Upper lobe of left lung (tissue), 6 donors: Measurements from ENCODE around the gene GAK. TPM values are rescaled to one million over a fixed set of nuclear protein-coding genes. Genes with fewer than 3 reads are reported as not detected.

Experiments used
- ATAC-seq, 2 donors: fragments of 200-7000 bp; cut with Tn5 transposase; one replicate each; pipeline ENCODE4 v1.9.1; 2022; ENCODE audit warnings: mild to moderate bottlenecking in 2 of 2, moderate library complexity in 2 of 2; ENCODE audit not compliant: low FRiP score in 2 of 2
- DNase-seq, 2 donors: peaks; one replicate each; pipeline ENCODE4 v3.0.0-alpha.2; 2019 to 2020
- H3K27ac ChIP-seq, 4 donors: fragments of 200-600 bp; sonication (generic); one replicate each; pipeline ENCODE4 v1.5.1; 2016 to 2019
- H3K27me3 ChIP-seq, 4 donors: fragments of 200-600 bp; sonication (generic); one replicate each; pipeline ENCODE4 v1.5.1; 2017 to 2019
- H3K36me3 ChIP-seq, 4 donors: fragments of 200-600 bp; sonication (generic); one replicate each; pipeline ENCODE4 v1.5.1; 2016 to 2019
- H3K4me1 ChIP-seq, 4 donors: fragments of 200-600 bp; sonication (generic); one replicate each; pipeline ENCODE4 v1.5.1; 2018 to 2019
- H3K4me3 ChIP-seq, 4 donors: fragments of 200-600 bp; sonication (generic); one replicate each; pipeline ENCODE4 v1.5.1; 2017 to 2019; ENCODE audit warnings: mild to moderate bottlenecking in 2 of 4, moderate library complexity in 1 of 4
- H3K9me3 ChIP-seq, 4 donors: fragments of 200-600 bp; sonication (generic); one replicate each; pipeline ENCODE4 v1.5.1; 2018 to 2019
- CTCF ChIP-seq, 6 experiments: fragments of 450-650 bp in 4 of 6; fragments of 200-600 bp in 2 of 6; sonication (generic) in 2 of 6; IDR thresholded peaks; one replicate each; pipeline ENCODE4 v1.5.1; 2016 to 2019; ENCODE audit warnings: antibody characterized with exemption in 6 of 6
- EP300 ChIP-seq, 4 donors: sonication (generic); formaldehyde crosslinking; IDR thresholded peaks; one replicate each; pipeline ENCODE4 v1.5.1; 2017; ENCODE audit warnings: antibody characterized with exemption in 4 of 4, control low read depth in 2 of 4
- POLR2A ChIP-seq, 4 donors: fragments of 450-650 bp; IDR thresholded peaks; one replicate each; pipeline ENCODE4 v1.5.1; 2016 to 2017; ENCODE audit warnings: antibody characterized with exemption in 4 of 4, mild to moderate bottlenecking in 2 of 4
- POLR2AphosphoS5 ChIP-seq, 2 donors: sonication (generic); formaldehyde crosslinking; IDR thresholded peaks; one replicate each; pipeline ENCODE4 v1.5.1; 2017; ENCODE audit warnings: antibody characterized with exemption in 2 of 2
- WGBS, 2 donors: methylation state at CpG; one replicate each; pipeline ENCODE4 v1.1.5; 2017 to 2018; 5-methylcytosine and 5-hydroxymethylcytosine counted together
- total RNA-seq, 6 donors: library from RNA; depleted of rRNA in 4 of 6; stranded (reverse); fragments of >200 nt in 4 of 6; gene quantifications; one replicate each; pipeline versions ENCODE4 v1.1.0 to v1.2.1, GENCODE V29; 2016 to 2021
- donor health status: DM: no; HTN: no; CAD: no; lungs with moderate emphysema.
- donor health status: DM: no; HTN: yes; CAD: no; lungs with severe emphysema.

Gene GAK
- total RNA-seq, 6 donors from 2014 or later = 116 to 380 (median 154) TPM

GRCh38 chr4:853416-853781, 78.7 kb downstream of the GAK start:
- no peak overlapping the region for H3K4me3 ChIP-seq
- 93 to 95% methylated on average over 32 to 33 of the region's 33 CpGs for WGBS, 2 donors
- DNase-seq = peak in 1 of 2 donors; percentile 82
- H3K36me3 ChIP-seq = peaks cover 14 to 86% (median 79%) of the 10 kb centered on the region in 4 donors
- no peaks in the 10 kb centered on the region for H3K4me1 ChIP-seq
- TF ChIP-seq POLR2A (IDR thresholded peaks at IDR 0.05) (no peak), CTCF (IDR thresholded peaks at IDR 0.05) (no peak), EP300 (IDR thresholded peaks at IDR 0.05) (no peak), POLR2AphosphoS5 (IDR thresholded peaks at IDR 0.05) (no peak)
- no peak for ATAC-seq
- H3K27me3 ChIP-seq = no peaks in the 10 kb centered on the region
- H3K27ac ChIP-seq = no peak overlapping the region
- no peaks in the 10 kb centered on the region for H3K9me3 ChIP-seq

GRCh38 chr4:851701-852430, 80.2 kb downstream of the GAK start:
- H3K4me3 ChIP-seq = no peak overlapping the region
- ATAC-seq (no peak), DNase-seq (peak in 1 of 2 donors; percentile 69)
- H3K27me3 ChIP-seq = no peaks in the 10 kb centered on the region
- TF ChIP-seq CTCF (IDR thresholded peaks at IDR 0.05) (no peak), EP300 (IDR thresholded peaks at IDR 0.05) (no peak), POLR2AphosphoS5 (IDR thresholded peaks at IDR 0.05) (no peak), POLR2A (IDR thresholded peaks at IDR 0.05) (no peak)
- 93 to 95% methylated on average over 31 to 33 of the region's 33 CpGs for WGBS, 2 donors
- H3K4me1 ChIP-seq = no peaks in the 10 kb centered on the region
- H3K36me3 ChIP-seq = peaks cover 3 to 80% (median 70%) of the 10 kb centered on the region in 4 donors
- no peak overlapping the region for H3K27ac ChIP-seq
- H3K9me3 ChIP-seq = no peaks in the 10 kb centered on the region

- 94% methylated on average over 7 to 15 of the region's 18 CpGs for WGBS, 2 donors
- Histone ChIP-seq H3K27me3 (no peaks in the 10 kb centered on the region), H3K27ac (no peak overlapping the region), H3K36me3 (peaks cover 3 to 73% (median 68%) of the 10 kb centered on the region in 4 donors), H3K9me3 (no peaks in the 10 kb centered on the region), H3K4me3 (no peak overlapping the region), H3K4me1 (no peaks in the 10 kb centered on the region)
- DNase-seq (peak in 1 of 2 donors; percentile 58), ATAC-seq (no peak)
- TF ChIP-seq EP300 (IDR thresholded peaks at IDR 0.05) (no peak), POLR2AphosphoS5 (IDR thresholded peaks at IDR 0.05) (no peak), POLR2A (IDR thresholded peaks at IDR 0.05) (no peak)
These were observed 81.7 kb downstream of the GAK start for GRCh38 chr4:850323-850945.

- TF ChIP-seq CTCF (IDR thresholded peaks at IDR 0.05) = no peak
- no peak for TF ChIP-seq POLR2AphosphoS5 (IDR thresholded peaks at IDR 0.05)
- no peak for TF ChIP-seq POLR2A (IDR thresholded peaks at IDR 0.05)
- TF ChIP-seq EP300 (IDR thresholded peaks at IDR 0.05) = no peak
- Histone ChIP-seq H3K27me3 (no peaks in the 10 kb centered on the region), H3K27ac (no peak overlapping the region), H3K4me1 (no peaks in the 10 kb centered on the region), H3K36me3 (peaks cover 3 to 67% (median 61%) of the 10 kb centered on the region in 4 donors), H3K9me3 (no peaks in the 10 kb centered on the region), H3K4me3 (no peak overlapping the region)
- 95% methylated on average over 21 to 50 of the region's 50 CpGs for WGBS, 2 donors
- no peak for ATAC-seq
- peak in 1 of 2 donors; percentile 75 for DNase-seq
These were observed 82.5 kb downstream of the GAK start for GRCh38 chr4:849478-850175.

- Histone ChIP-seq H3K36me3 (peaks cover 3 to 62% (median 56%) of the 10 kb centered on the region in 4 donors), H3K4me3 (no peak overlapping the region), H3K27me3 (no peaks in the 10 kb centered on the region), H3K27ac (no peak overlapping the region), H3K9me3 (no peaks in the 10 kb centered on the region), H3K4me1 (no peaks in the 10 kb centered on the region)
- ATAC-seq (no peak), DNase-seq (peak in 1 of 2 donors; percentile 60)
- WGBS, 2 donors = 83 to 86% methylated on average over 17 to 27 of the region's 27 CpGs
- TF ChIP-seq POLR2A (IDR thresholded peaks at IDR 0.05) = no peak
- TF ChIP-seq CTCF (IDR thresholded peaks at IDR 0.05) = no peak
- no peak for TF ChIP-seq EP300 (IDR thresholded peaks at IDR 0.05)
- no peak for TF ChIP-seq POLR2AphosphoS5 (IDR thresholded peaks at IDR 0.05)
These were observed 83.2 kb downstream of the GAK start for GRCh38 chr4:848803-849477.
